ENCODE results near the gene NDRG3.
A peak's percentile ranks its signal among the peaks of the same experiment; 100 is the strongest.

The NDRG3 gene

DNA sequence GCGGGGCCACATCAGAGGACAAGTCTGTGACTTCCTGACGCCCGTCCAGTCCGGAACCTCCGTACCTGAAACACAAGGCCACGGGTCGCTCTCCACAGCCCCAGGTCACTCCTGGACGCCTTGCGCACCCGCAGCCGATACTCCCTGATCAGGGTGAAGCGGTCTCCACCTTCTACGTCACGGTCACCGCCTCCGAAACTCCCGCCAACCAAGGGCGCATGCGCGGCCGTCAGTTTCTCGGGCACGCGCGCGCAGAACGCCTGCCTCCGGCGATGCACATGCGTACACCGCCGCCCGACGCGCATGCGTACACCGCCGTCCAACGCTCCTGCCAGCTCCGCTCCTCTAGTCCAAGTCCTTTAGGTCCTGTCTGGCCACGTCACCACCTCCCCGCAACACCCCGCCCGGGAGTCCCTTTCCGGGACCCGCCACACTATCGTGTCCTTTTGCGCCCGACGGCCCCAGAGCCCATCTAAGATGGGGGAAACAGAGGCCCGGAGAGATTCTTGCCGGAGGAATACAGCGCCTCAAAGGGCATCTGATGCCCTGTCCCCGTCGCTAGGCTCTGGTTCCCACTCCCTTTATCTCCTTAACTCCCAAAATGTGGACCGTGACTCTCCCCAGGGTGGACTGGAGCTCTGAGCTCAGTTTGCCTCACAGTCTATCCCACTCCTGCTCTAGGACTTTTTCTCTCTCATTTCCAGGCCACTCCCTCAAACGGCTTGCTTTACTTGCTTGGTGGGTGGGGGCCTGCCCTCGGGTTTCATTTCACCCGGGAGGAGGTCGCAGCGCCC lies 27.9 kb upstream of the NDRG3 start, which contains the start of gene DSN1:
TSS of gene DSN1 (minus strand) at position 167 of the 794 bp plus-strand sequence. CDS start 2,305 bp downstream, outside the sequence.
- TF ChIP-seq, protein P1, sequence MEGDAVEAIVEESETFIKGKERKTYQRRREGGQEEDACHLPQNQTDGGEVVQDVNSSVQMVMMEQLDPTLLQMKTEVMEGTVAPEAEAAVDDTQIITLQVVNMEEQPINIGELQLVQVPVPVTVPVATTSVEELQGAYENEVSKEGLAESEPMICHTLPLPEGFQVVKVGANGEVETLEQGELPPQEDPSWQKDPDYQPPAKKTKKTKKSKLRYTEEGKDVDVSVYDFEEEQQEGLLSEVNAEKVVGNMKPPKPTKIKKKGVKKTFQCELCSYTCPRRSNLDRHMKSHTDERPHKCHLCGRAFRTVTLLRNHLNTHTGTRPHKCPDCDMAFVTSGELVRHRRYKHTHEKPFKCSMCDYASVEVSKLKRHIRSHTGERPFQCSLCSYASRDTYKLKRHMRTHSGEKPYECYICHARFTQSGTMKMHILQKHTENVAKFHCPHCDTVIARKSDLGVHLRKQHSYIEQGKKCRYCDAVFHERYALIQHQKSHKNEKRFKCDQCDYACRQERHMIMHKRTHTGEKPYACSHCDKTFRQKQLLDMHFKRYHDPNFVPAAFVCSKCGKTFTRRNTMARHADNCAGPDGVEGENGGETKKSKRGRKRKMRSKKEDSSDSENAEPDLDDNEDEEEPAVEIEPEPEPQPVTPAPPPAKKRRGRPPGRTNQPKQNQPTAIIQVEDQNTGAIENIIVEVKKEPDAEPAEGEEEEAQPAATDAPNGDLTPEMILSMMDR (conservative IDR thresholded peaks at IDR 0.05; ENCODE audit: low read depth, low read length), result no peak; the same call in 1 of the 2 replicates
- peaks cover 17% of the 10 kb centered on the region for H3K4me1 ChIP-seq (ENCODE audit: low read depth, poor library complexity, severe bottlenecking)
- H3K79me2 ChIP-seq (ENCODE audit: insufficient read depth, low read depth), result no peaks in the 10 kb centered on the region
- no peak within 1 kb of the TSS for H3K4me3 ChIP-seq (IDR thresholded peaks at IDR 0.05; ENCODE audit: insufficient read depth, low read depth, low read length)
- peak within 1 kb of the TSS; percentile 84 for H3K9ac ChIP-seq
- H4K20me1 ChIP-seq (ENCODE audit: insufficient read depth), result no peaks in the 10 kb centered on the region
- H2AFZ ChIP-seq (ENCODE audit: low read depth), result peak within 1 kb of the TSS; percentile 100
- H3K27ac ChIP-seq, result peak within 1 kb of the TSS; percentile 75
- no peaks in the 10 kb centered on the region for H3K27me3 ChIP-seq (ENCODE audit: insufficient read depth, low read depth)
- peak within 1 kb of the TSS; percentile 95 for H3K4me2 ChIP-seq
- H3K36me3 ChIP-seq (ENCODE audit: insufficient read depth), result no peaks in the 10 kb centered on the region

DNA sequence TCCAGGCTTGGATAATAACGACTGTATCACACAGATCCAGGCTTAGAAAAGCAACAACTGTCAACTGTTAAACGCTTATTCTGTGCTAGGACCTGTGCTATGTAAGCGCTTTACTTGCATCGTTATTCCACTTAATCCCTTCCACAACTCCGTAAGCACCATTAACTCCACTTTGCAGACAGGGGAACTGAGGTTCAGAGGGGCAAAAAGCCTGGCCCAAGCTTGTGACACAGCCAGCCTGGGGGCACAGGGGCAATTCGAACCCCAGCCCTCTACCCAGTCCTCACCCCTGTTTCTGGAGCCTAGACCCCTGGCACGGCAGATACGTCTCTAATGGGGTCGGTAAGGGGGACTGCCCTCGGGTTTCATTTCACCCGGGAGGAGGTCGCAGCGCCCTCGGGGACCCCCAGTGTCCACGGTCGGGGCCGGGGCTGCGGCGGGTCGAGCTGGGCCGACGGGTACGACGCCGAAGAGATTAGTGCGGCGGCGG lies 27.3 kb upstream of the NDRG3 start:
- H3K79me2 ChIP-seq (ENCODE audit: insufficient read depth, low read depth), result no peaks in the 10 kb centered on the region
- TF ChIP-seq, protein P1 (conservative IDR thresholded peaks at IDR 0.05; ENCODE audit: low read depth, low read length), result no peak
- H3K27me3 ChIP-seq (ENCODE audit: insufficient read depth, low read depth), result no peaks in the 10 kb centered on the region
- peak overlapping the region; percentile 100 for H2AFZ ChIP-seq (ENCODE audit: low read depth)
- H3K4me1 ChIP-seq (ENCODE audit: low read depth, poor library complexity, severe bottlenecking), result peaks cover 17% of the 10 kb centered on the region
- H4K20me1 ChIP-seq (ENCODE audit: insufficient read depth), result no peaks in the 10 kb centered on the region
- H3K36me3 ChIP-seq (ENCODE audit: insufficient read depth), result no peaks in the 10 kb centered on the region
- peak overlapping the region; percentile 87 for H3K4me2 ChIP-seq
- H3K9ac ChIP-seq, result peak overlapping the region; percentile 84
- peak overlapping the region; percentile 75; the same call in 1 of the 2 replicates for H3K27ac ChIP-seq
- H3K4me3 ChIP-seq (IDR thresholded peaks at IDR 0.05; ENCODE audit: insufficient read depth, low read depth, low read length), result no peak overlapping the region

DNA sequence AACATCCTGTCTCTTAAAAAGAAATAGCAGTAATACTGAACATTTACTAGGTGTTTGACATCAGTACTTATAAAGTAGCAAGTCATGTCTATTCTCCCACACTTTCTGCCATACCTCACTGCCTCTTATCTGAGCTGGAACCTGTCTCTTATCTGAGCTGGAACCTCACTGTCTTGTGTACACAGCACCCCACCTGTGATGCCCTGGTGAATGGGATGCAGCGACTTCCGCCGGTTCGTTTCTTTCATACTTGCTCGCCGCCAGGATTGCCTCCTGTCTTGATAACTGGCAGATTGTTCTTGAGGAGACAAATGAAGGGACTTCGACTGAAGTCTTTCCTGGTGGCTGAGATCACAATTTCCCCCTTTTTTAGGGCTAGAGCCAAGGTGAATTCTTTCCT lies 24.8 kb upstream of the NDRG3 start:
- Histone ChIP-seq H3K4me1 (ENCODE audit: low read depth, poor library complexity, severe bottlenecking) (peaks cover 17% of the 10 kb centered on the region), H3K9ac (no peak overlapping the region), H3K27me3 (ENCODE audit: insufficient read depth, low read depth) (no peaks in the 10 kb centered on the region), H3K79me2 (ENCODE audit: insufficient read depth, low read depth) (no peaks in the 10 kb centered on the region), H3K36me3 (ENCODE audit: insufficient read depth) (no peaks in the 10 kb centered on the region), H3K4me3 (IDR thresholded peaks at IDR 0.05; ENCODE audit: insufficient read depth, low read depth, low read length) (no peak overlapping the region), H3K4me2 (no peak overlapping the region), H4K20me1 (ENCODE audit: insufficient read depth) (no peaks in the 10 kb centered on the region), H2AFZ (ENCODE audit: low read depth) (no peak overlapping the region), H3K27ac (no peak overlapping the region)
- TF ChIP-seq, protein P1 (conservative IDR thresholded peaks at IDR 0.05; ENCODE audit: low read depth, low read length), result no peak

DNA sequence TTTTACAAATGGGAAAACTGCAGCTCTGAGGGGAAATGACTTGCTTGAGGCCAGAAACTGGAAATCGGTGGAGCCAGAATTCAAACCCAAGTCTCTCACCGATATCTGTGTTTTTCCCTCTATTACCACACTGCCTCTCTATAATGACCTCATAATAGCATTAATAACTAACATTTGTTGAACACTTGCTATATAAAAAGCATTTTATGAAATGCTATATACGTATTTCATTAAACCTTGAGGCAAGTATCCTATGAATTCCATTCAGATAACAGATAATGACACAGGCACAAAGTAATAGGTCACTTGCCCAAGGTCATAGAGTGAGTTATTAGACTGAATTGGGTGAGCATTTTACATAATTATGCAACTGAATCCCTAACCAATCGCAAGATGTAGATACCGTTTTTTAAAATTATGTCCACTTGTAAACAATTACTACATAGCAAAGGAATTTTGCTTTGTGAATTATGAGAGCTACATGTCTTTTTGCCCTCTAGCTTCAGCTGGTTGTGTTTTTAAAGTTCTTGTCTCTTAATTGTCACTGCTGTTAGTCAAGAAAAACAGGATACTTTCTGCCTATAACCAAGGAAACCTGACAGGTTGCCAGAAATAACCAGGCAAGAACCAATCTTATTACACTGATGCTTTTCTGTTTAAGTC lies 23.0 kb upstream of the NDRG3 start:
- Histone ChIP-seq H3K4me2 (no peak overlapping the region), H3K4me1 (ENCODE audit: low read depth, poor library complexity, severe bottlenecking) (peaks cover 12% of the 10 kb centered on the region)
- TF ChIP-seq, protein P1 (conservative IDR thresholded peaks at IDR 0.05; ENCODE audit: low read depth, low read length), result no peak

More for the DNA sequence above, 23.0 kb upstream of the NDRG3 start:
- H4K20me1 ChIP-seq (ENCODE audit: insufficient read depth), result no peaks in the 10 kb centered on the region
- H3K36me3 ChIP-seq (ENCODE audit: insufficient read depth), result no peaks in the 10 kb centered on the region
- H3K27ac ChIP-seq, result no peak overlapping the region
- no peak overlapping the region for H3K9ac ChIP-seq
- H3K27me3 ChIP-seq (ENCODE audit: insufficient read depth, low read depth), result no peaks in the 10 kb centered on the region
- H3K79me2 ChIP-seq (ENCODE audit: insufficient read depth, low read depth), result no peaks in the 10 kb centered on the region
- H3K4me3 ChIP-seq (IDR thresholded peaks at IDR 0.05; ENCODE audit: insufficient read depth, low read depth, low read length), result no peak overlapping the region
- H2AFZ ChIP-seq (ENCODE audit: low read depth), result no peak overlapping the region

Measured in KMS-11 (cell line).